GM21381 (cell line): Measurements from ENCODE around the gene ZNF8.
"Not testable (repeated sequence)": the region's sequence is repeated elsewhere in the genome, so short reads cannot be mapped to it uniquely, and the experiment has no call there.

ENCODE experiments used
- ATAC-seq: cut with Tn5 transposase; IDR thresholded peaks from one replicate; pipeline ENCODE4 v1.9.1; 2021; ENCODE audit warnings: mild to moderate bottlenecking, moderate library complexity; ENCODE audit not compliant: unreplicated experiment

The ZNF8 gene

DNA sequence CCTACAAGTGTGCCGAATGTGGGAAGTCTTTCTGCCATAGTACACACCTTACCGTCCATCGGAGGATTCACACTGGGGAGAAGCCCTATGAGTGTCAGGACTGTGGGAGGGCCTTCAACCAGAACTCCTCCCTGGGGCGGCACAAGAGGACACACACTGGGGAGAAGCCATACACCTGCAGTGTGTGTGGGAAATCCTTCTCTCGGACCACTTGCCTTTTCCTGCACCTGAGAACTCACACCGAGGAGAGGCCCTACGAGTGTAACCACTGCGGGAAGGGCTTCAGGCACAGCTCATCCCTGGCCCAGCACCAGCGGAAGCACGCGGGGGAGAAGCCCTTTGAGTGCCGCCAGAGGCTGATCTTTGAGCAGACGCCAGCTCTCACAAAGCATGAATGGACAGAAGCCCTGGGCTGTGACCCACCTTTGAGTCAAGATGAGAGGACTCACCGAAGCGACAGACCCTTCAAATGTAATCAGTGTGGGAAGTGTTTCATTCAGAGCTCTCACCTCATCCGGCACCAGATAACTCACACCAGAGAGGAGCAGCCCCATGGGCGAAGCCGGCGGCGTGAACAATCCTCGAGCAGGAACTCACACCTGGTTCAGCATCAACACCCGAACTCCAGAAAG is 16.1 kb downstream of the ZNF8 start:
- ATAC-seq, result no peak

- no peak for ATAC-seq
Observed at GRCh38 chr19:58296104-58296503, 17.3 kb downstream of the ZNF8 start.

DNA sequence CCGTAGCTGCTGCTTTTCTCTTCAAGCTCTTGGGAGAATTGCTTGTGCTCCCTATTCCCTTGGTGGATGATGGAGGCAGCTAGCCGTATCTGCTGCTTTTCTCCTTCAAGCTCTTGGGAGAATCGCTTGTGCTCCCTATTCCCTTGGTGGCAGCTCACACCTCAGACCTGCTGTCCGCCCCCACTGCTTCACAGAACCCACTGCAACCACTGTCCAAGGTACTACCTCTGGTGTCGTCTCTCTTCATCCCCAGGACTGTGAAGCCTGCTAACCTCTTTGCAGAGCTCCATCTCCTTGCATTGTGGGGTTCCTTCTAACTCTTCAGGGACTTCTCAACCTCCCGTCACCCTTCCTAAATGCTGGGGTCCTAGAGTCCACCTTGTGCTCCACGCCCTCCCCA is 21.9 kb downstream of the ZNF8 start:
- no peak for ATAC-seq

- no peak for ATAC-seq
Observed at GRCh38 chr19:58304255-58304654, 25.5 kb downstream of the ZNF8 start.

- ATAC-seq, result peak; percentile 1
Observed at GRCh38 chr19:58304748-58305064, 26.0 kb downstream of the ZNF8 start.

DNA sequence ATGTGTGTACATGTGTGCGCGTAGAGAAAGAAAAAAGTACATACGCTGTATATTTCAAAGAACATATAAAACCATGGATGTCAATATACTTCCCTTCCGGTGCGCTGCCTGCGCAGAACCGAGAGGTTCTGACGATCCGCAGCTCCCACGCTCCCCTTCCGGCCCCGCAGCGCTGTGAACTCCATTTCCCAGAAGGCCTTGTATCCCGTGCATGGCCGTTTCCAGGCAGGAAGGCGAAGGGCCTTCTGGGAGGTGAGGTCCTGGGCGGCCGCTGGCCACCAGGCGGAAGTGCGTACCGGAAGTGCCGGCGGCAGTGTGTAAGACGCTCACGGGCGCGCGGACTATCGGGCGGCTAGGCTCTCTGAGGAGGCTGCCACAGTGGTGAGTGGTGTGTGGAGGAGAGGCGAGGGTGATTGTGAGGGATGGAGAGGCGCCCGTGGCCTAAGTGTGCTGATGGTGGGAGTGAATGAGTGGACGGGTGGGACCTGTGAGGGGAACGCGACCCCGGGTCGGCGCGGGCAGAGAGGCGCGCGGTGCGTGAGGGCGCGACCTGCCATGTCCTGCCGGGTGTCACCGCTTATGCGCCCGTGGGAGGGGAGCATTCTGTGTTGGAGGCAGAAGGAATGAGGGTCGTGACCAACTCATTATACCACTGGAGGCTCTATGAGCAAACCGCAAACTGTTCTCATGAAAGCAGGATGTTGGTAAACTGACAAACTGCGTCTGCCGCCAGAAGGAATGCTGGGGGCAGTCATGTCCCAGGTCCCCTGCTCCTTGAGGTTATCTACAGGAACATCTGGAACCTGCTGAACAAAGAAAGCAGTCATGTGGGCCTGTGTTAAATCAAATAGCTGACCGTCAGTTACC is 26.5 kb downstream of the ZNF8 start, which contains the start of gene ERVK3-1:
TSS of gene ERVK3-1 (plus strand) at position 313 of the 867 bp plus-strand sequence. CDS start 6,792 bp downstream, outside the sequence.
- ATAC-seq, result peak; percentile 95

DNA sequence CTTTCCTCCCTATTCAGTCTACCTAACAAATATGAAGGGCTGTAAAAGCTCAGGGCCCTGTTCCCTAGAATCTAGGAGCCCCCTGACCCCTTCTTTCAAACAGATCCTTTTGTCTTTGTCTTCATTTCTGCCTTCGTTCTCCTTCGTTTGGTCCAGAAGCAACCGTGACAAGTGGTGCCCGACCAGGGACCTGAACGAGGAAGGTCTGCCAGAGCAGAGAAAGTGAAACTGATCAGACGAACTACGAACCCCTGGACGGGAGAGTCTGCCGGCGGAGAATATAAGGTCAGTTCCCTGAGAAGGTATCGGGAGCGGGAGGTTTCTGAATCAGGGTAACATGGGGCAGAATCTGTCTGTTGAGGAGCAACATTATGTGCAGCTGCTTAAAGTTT is 27.2 kb downstream of the ZNF8 start:
- ATAC-seq, result no peak

DNA sequence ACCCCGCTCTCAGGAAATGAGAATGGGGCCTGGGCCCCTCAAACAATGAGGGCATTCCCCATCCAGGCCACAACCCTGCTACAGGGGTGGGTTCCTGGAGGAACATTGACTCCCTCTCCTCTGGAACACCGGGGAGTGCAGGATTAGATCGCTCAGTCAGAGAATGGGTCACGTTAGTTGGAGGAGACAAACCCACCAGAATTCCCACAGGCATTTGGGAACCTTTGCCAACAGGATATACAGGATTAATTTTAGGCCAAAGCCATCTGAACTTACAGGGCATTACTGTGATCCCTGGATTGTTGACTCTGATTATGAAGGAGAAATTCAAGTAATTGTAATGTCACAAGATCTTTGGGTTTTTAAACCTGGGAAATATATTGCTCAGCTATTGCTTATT is 29.0 kb downstream of the ZNF8 start:
- no peak for ATAC-seq

DNA sequence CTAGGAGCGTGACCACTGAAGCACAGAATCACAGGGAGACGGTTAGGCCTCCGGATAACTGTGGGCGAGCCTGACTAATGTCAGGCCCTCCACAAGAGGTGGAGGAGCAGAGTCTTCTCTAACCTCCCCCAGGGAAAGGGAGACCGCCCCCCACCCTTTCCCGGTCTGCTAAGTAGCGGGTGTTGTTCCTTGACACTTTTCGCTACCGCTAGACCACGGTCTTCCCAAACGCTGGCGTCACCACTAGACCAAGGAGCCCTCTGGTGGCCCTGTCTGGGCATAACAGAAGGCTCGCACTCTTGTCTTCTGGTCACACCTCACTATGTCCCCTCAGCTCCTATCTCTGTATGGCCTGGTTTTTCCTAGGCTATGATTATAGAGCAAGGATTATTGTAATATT is 31.9 kb downstream of the ZNF8 start:
- ATAC-seq, result not testable (repeated sequence)

GRCh38 chr19:58311345-58311865 is 32.6 kb downstream of the ZNF8 start:
- no peak for ATAC-seq

- ATAC-seq, result no peak
Observed at GRCh38 chr19:58315580-58315979, 36.8 kb downstream of the ZNF8 start.

GRCh38 chr19:58317476-58318072 is 38.8 kb downstream of the ZNF8 start:
- no peak for ATAC-seq

- ATAC-seq, result no peak
Observed at GRCh38 chr19:58318297-58318696, 39.5 kb downstream of the ZNF8 start.

- no peak for ATAC-seq
Observed at GRCh38 chr19:58319241-58319640, 40.5 kb downstream of the ZNF8 start.

GRCh38 chr19:58325311-58326022 is 46.7 kb downstream of the ZNF8 start:
- ATAC-seq, result no peak

DNA sequence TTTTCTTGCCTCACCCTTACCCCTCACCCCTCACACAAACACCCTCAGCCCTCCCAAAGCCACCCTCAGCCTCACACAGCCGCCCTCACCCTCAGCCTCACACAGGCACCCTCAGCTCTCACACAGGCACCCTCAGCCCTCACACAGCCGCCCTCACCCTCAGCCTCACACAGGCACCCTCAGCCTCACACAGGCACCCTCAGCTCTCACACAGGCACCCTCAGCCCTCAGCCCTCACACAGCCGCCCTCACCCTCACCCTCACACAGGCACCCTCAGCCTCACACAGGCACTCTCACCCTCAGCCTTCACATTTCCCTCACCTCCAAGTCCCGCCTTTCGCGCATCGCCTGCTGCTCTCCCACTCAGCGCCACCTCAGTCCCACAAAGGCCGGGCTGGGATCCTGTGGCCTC is 47.8 kb downstream of the ZNF8 start:
- ATAC-seq, result no peak

GRCh38 chr19:58326914-58327726 is 48.4 kb downstream of the ZNF8 start, which contains the start of gene ZSCAN22:
TSS of gene ZSCAN22 (plus strand) at chr19:58326994. CDS start at chr19:58334803, 7,809 bp downstream.
- ATAC-seq, result peak; percentile 86

DNA sequence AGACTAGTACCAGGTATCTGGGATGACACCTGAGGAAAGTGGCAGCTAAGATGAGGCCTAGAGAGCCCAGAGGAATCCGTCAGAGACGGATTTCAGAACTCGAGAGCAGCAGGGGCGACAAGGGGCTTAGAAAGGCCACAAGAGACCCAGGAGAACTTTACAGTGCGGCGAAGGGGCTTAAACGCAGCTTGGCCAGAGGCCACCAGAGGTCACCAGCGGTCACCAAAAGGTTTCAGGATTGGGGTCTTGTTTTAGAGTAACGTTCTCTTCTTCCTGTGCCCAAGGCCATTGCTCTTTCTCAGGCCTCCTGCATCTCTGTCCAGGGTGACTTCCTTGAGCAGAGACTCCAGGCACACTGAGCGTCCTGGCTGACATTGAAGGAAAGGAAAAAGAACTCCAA is 50.2 kb downstream of the ZNF8 start:
- no peak for ATAC-seq

DNA sequence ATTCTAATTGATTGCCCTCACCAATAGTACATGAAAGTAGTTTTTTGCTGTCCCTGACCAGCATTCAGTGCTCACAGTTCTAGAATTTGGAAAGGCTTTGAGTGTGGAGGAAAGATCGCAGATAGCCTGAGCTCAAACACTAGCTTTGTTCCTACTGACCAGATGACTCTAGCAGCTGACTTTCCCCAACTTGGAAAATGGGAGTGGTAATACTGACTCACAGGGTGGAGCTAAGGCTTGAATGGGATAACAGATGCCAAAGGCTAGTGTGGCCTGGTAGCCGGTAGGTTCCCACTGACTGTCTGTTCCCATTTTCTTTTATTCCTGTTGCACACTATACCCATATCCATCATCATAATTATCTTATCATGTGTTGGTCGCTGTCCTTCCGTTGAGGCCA is 51.7 kb downstream of the ZNF8 start:
- no peak for ATAC-seq

DNA sequence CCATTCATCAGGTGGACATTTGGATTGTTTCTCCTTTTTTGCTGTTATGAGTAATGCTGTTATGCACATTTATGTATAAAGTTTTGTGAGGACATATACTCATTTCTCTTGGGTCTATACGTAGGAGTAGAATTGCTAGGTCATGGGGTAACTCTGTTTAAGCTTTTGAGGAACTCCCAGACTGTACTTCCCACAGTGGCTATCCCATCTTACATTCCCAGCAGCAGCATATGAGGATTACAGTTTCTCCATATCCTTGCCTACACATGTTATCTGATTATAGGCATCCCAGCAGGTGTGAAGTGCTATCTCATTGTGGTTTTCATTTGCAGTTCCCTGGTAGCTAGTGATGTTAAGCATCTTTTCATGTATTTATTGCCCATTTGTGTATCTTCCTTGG is 53.9 kb downstream of the ZNF8 start:
- ATAC-seq, result no peak
